ENCODE results near the gene BTBD17. TPM values are rescaled to one million over a fixed set of nuclear protein-coding genes. Genes with fewer than 3 reads are reported as not detected.

Gene BTBD17
- total and polyA plus RNA-seq, 2 experiments from 2014 or later, result 0.39 to 1.3 TPM

- no peaks in the 10 kb centered on the region for H4K20me1 ChIP-seq (ENCODE audit: insufficient read depth, poor library complexity, severe bottlenecking)
- no peaks in the 10 kb centered on the region for H3K79me2 ChIP-seq
- peaks cover 7% of the 10 kb centered on the region for H3K27me3 ChIP-seq
- H3K4me3 ChIP-seq, result no peak overlapping the region
- H3K9me2 ChIP-seq (replicated peaks; ENCODE audit: insufficient read depth), result no peaks in the 10 kb centered on the region
- 90% methylated on average over 20 of the region's 21 CpGs for WGBS (ENCODE audit: low lambda C conversion rate, missing lambda C conversion rate)
- DNase-seq (ENCODE audit: low spot score), result no peak
- H3K27ac ChIP-seq, result no peak overlapping the region
- TF ChIP-seq EZH2 (IDR thresholded peaks at IDR 0.05; ENCODE audit: borderline replicate concordance), result no peak
- TF ChIP-seq, protein P1, sequence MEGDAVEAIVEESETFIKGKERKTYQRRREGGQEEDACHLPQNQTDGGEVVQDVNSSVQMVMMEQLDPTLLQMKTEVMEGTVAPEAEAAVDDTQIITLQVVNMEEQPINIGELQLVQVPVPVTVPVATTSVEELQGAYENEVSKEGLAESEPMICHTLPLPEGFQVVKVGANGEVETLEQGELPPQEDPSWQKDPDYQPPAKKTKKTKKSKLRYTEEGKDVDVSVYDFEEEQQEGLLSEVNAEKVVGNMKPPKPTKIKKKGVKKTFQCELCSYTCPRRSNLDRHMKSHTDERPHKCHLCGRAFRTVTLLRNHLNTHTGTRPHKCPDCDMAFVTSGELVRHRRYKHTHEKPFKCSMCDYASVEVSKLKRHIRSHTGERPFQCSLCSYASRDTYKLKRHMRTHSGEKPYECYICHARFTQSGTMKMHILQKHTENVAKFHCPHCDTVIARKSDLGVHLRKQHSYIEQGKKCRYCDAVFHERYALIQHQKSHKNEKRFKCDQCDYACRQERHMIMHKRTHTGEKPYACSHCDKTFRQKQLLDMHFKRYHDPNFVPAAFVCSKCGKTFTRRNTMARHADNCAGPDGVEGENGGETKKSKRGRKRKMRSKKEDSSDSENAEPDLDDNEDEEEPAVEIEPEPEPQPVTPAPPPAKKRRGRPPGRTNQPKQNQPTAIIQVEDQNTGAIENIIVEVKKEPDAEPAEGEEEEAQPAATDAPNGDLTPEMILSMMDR (IDR thresholded peaks at IDR 0.05; ENCODE audit: poor library complexity), result no peak
- TF ChIP-seq EZH2phosphoT487 (IDR thresholded peaks at IDR 0.05; ENCODE audit: low read depth, severe bottlenecking, unreplicated experiment), result no peak
- no peak overlapping the region for H3K4me2 ChIP-seq
- H3K9me3 ChIP-seq (ENCODE audit: low read depth), result no peaks in the 10 kb centered on the region
- H3K36me3 ChIP-seq (replicated peaks; ENCODE audit: insufficient read depth, low read depth), result no peaks in the 10 kb centered on the region
- no peaks in the 10 kb centered on the region for H3K4me1 ChIP-seq (ENCODE audit: insufficient read depth)
- H2AFZ ChIP-seq, result no peak overlapping the region
Measured at GRCh38 chr17:74344658-74345057, 17.0 kb downstream of the BTBD17 start.

DNA sequence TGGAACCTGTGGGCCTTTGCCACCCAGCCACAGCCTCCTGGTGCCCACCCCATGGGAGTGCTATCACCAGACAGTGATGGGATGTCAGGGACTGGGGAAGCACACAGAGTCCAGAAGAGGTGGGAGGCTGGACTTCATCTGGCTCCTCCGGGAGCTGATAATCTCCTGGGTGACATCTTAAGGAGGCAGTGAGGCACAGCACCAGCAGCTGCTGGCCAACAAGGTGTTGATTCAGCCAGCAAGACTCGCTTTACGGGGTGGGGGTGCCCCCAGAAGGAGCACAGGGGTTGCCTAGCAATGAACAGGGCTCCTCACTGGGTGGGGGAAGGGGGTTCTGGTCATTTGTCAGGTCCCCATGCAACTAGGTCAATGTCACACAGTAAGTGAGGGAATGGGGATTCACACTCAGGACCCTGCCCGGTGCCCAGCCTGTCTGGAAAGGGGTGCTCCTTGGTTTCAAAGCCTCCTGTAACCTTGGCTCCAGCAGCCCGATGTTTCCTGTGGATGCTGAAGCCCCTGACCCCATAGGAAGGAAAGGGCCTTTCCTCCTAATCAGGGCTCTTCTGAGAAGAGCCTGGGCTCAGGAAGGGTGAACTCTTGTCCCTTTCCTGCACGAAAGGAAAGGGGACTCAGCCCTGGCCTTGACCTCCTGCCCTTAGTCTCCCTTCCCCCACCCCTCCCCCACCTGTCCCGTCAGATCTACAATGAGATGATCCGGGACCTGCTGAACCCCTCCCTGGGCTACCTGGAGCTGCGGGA is 18.0 kb downstream of the BTBD17 start:
- DNase-seq (ENCODE audit: low spot score), result no peak
- WGBS (ENCODE audit: low lambda C conversion rate, missing lambda C conversion rate), result 71% methylated on average over 9 of the region's 9 CpGs
- Histone ChIP-seq H3K27ac (no peak overlapping the region), H3K9me2 (replicated peaks; ENCODE audit: insufficient read depth) (no peaks in the 10 kb centered on the region), H2AFZ (no peak overlapping the region), H4K20me1 (ENCODE audit: insufficient read depth, poor library complexity, severe bottlenecking) (no peaks in the 10 kb centered on the region), H3K4me3 (no peak overlapping the region), H3K36me3 (replicated peaks; ENCODE audit: insufficient read depth, low read depth) (no peaks in the 10 kb centered on the region), H3K4me1 (ENCODE audit: insufficient read depth) (no peaks in the 10 kb centered on the region), H3K9me3 (ENCODE audit: low read depth) (no peaks in the 10 kb centered on the region), H3K4me2 (no peak overlapping the region), H3K27me3 (peaks cover 3% of the 10 kb centered on the region), H3K79me2 (no peaks in the 10 kb centered on the region)
- no peak for TF ChIP-seq EZH2 (IDR thresholded peaks at IDR 0.05; ENCODE audit: borderline replicate concordance)
- TF ChIP-seq, protein P1 (IDR thresholded peaks at IDR 0.05; ENCODE audit: poor library complexity), result no peak
- no peak for TF ChIP-seq EZH2phosphoT487 (IDR thresholded peaks at IDR 0.05; ENCODE audit: low read depth, severe bottlenecking, unreplicated experiment)

DNA sequence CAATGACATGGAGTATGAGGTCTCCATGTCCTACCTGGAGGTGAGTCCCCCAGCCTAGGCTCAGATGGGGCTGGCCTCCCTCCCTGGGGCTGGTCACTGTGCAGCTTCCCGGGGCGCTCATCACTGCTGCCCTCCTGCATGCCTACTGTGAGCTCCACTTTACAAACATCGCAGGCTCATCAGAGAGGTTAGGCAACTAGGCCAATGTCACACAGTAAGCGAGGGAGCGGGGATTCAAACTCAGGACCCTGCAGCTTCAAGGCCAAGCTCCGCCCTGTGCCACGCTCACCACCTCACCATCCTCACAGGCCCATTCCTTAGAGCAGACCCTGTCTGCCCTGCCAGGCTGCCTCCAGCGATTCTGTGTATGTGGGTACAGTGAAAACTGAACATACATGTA is 18.5 kb downstream of the BTBD17 start:
- Histone ChIP-seq H4K20me1 (ENCODE audit: insufficient read depth, poor library complexity, severe bottlenecking) (no peaks in the 10 kb centered on the region), H3K4me2 (no peak overlapping the region), H2AFZ (no peak overlapping the region), H3K4me3 (no peak overlapping the region), H3K27ac (no peak overlapping the region), H3K4me1 (ENCODE audit: insufficient read depth) (no peaks in the 10 kb centered on the region), H3K36me3 (replicated peaks; ENCODE audit: insufficient read depth, low read depth) (no peaks in the 10 kb centered on the region), H3K9me2 (replicated peaks; ENCODE audit: insufficient read depth) (no peaks in the 10 kb centered on the region), H3K79me2 (no peaks in the 10 kb centered on the region), H3K9me3 (ENCODE audit: low read depth) (no peaks in the 10 kb centered on the region), H3K27me3 (peaks cover 3% of the 10 kb centered on the region)
- WGBS (ENCODE audit: low lambda C conversion rate, missing lambda C conversion rate), result 84% methylated on average over 8 of the region's 8 CpGs
- DNase-seq (ENCODE audit: low spot score), result no peak
- TF ChIP-seq, protein P1 (IDR thresholded peaks at IDR 0.05; ENCODE audit: poor library complexity), result no peak
- TF ChIP-seq EZH2 (IDR thresholded peaks at IDR 0.05; ENCODE audit: borderline replicate concordance), result no peak
- no peak for TF ChIP-seq EZH2phosphoT487 (IDR thresholded peaks at IDR 0.05; ENCODE audit: low read depth, severe bottlenecking, unreplicated experiment)
